ENCODE results near the gene ZMYM5. TPM values are rescaled to one million over a fixed set of nuclear protein-coding genes. Genes with fewer than 3 reads are reported as not detected.
A peak's percentile ranks its signal among the peaks of the same experiment; 100 is the strongest.

The ZMYM5 gene
- total and polyA plus RNA-seq, 2 of the 8 experiments (the other 6 are each of a cell fraction or from before 2014, with no cell fraction given): 4.9 to 7.9 TPM

GRCh38 chr13:19861762-19862161 is 1.7 kb downstream of the ZMYM5 start:
- Histone ChIP-seq H3K79me1 (ENCODE audit: low read depth, low read length) (no peaks in the 10 kb centered on the region; the same call in 1 of the 2 replicates), H3K9me3 (ENCODE audit: insufficient read depth in 2 of 2, low read depth in 1 of 2, low read length in 1 of 2) (no peaks in the 10 kb centered on the region), H2BK120ac (replicated peaks; ENCODE audit: low read depth, low read length) (no peak overlapping the region), H2BK15ac (ENCODE audit: low read length) (no peak overlapping the region), H3K23ac (ENCODE audit: insufficient read length) (no peak overlapping the region), H3K56ac (replicated peaks; ENCODE audit: insufficient read length, low read depth, low read length) (no peak overlapping the region), H4K5ac (ENCODE audit: insufficient read length, low read depth, low read length) (no peak overlapping the region), H2AFZ (ENCODE audit: low read length) (no peak overlapping the region), H4K91ac (replicated peaks; ENCODE audit: insufficient read length, low read length) (no peak overlapping the region), H3K27me3 (replicated peaks in 1 of 4; ENCODE audit: control insufficient read depth in 3 of 4, extremely low read depth in 1 of 4, insufficient read depth in 3 of 4, low read length in 3 of 4) (no peaks in the 10 kb centered on the region), H3K4me3 (ENCODE audit: extremely low read depth in 1 of 4, insufficient read depth in 2 of 4, low read depth in 3 of 4, low read length in 4 of 4) (peak overlapping the region in 3 of 4 experiments; percentile 72 to 89 (median 82); a peak in 5 of 8 replicates), H3K4me1 (replicated peaks in 1 of 4; ENCODE audit: control insufficient read depth in 3 of 4, insufficient read depth in 4 of 4, low read length in 3 of 4) (0 out of 7 replicates have a peak, but pooled peaks cover 0 to 2% (median 0%) of the 10 kb centered on the region in 4 experiments), H2BK5ac (ENCODE audit: low read depth, low read length) (no peak overlapping the region), H3K79me2 (ENCODE audit: control insufficient read depth in 1 of 2, insufficient read depth in 2 of 2, low read length in 2 of 2) (peaks cover 5 to 38% of the 10 kb centered on the region in 2 experiments), H3K4me2 (ENCODE audit: insufficient read depth in 1 of 2, low read depth in 2 of 2, low read length in 2 of 2) (peak overlapping the region; percentile 90 to 98), H3K4ac (replicated peaks; ENCODE audit: insufficient read length, low read depth, low read length) (no peak overlapping the region), H3K36me3 (ENCODE audit: control insufficient read depth in 2 of 4, insufficient read depth in 4 of 4, low read length in 3 of 4) (peaks cover 0 to 10% (median 0%) of the 10 kb centered on the region in 4 experiments; a peak in 2 of 8 replicates), H3K14ac (ENCODE audit: insufficient read length) (no peak overlapping the region), H3K9ac (replicated peaks in 1 of 4; ENCODE audit: extremely low read depth in 1 of 4, low read depth in 3 of 4, low read length in 3 of 4) (no peak overlapping the region; a peak in 1 of 7 replicates), H3K18ac (ENCODE audit: extremely low read depth, low read length) (no peak overlapping the region), H4K8ac (ENCODE audit: extremely low read depth, insufficient read depth, low read length) (no peak overlapping the region), H2BK20ac (ENCODE audit: low read length) (no peak overlapping the region), H3K23me2 (ENCODE audit: low read depth, low read length) (peaks cover 1% of the 10 kb centered on the region; the same call in 1 of the 2 replicates), H4K20me1 (replicated peaks in 1 of 2; ENCODE audit: control insufficient read depth in 1 of 2, insufficient read depth in 2 of 2, low read length in 2 of 2) (no peaks in the 10 kb centered on the region), H3K27ac (ENCODE audit: low read depth, low read length) (no peak overlapping the region), H2AK5ac (ENCODE audit: low read depth, low read length) (no peak overlapping the region), H2BK12ac (ENCODE audit: low read depth, low read length) (no peak overlapping the region)
- CTCF ChIA-PET (ENCODE audit: partially characterized antibody): interaction anchor here (0.5 kb wide), 1 partner anchor 179 kb away, joined by 4 read pairs; no protein-coding TSS in a partner anchor
- TF ChIP-seq ZNF274 (IDR thresholded peaks at IDR 0.05; ENCODE audit: borderline replicate concordance, extremely low read depth, low read length) (no peak), KDM5A (IDR thresholded peaks at IDR 0.05; ENCODE audit: low read length) (no peak), CHD1 (IDR thresholded peaks at IDR 0.05; ENCODE audit: low read depth, low read length) (no peak), RNF2 (IDR thresholded peaks at IDR 0.05; ENCODE audit: borderline replicate concordance, low read depth, low read length, missing control alignments, poor library complexity, severe bottlenecking) (no peak), RBBP5 (IDR thresholded peaks at IDR 0.05; ENCODE audit: borderline replicate concordance, low read depth, low read length) (no peak), SP1 (IDR thresholded peaks at IDR 0.05; ENCODE audit: low read depth, low read length) (no peak), GABPA (IDR thresholded peaks at IDR 0.05; ENCODE audit: borderline replicate concordance, insufficient read depth, low read length) (no peak), TAF1 (IDR thresholded peaks at IDR 0.05; ENCODE audit: low read depth, low read length) (no peak), CEBPB (IDR thresholded peaks at IDR 0.05; ENCODE audit: low read depth, low read length) (no peak), TAF7 (optimal IDR thresholded peaks at IDR 0.05; ENCODE audit: borderline replicate concordance, low read depth, low read length) (no peak), BRCA1 (IDR thresholded peaks at IDR 0.05; ENCODE audit: low read depth, low read length) (no peak), POLR2AphosphoS5 (IDR thresholded peaks at IDR 0.05; ENCODE audit: low read depth, low read length) (no peak), MAFK (IDR thresholded peaks at IDR 0.05; ENCODE audit: low read depth, low read length) (no peak)
- FAIRE-seq: no peak
- 80% methylated on average over 4 of the region's 4 CpGs; no CpG with 5 or more reads in 1 of the 2 experiments for WGBS, 2 experiments (ENCODE audit: extremely low coverage in 1 of 2, insufficient coverage in 1 of 2, insufficient read length in 1 of 2, insufficient replicate concordance in 2 of 2, low coverage in 1 of 2, low lambda C conversion rate in 2 of 2, missing lambda C conversion rate in 1 of 2)
- POLR2A ChIA-PET (ENCODE audit: partially characterized antibody): interaction anchor here (1.1 to 1.3 kb wide), 4 partner anchors 16 to 193 kb away, joined by 3 to 6 read pairs (median 4); no protein-coding TSS in a partner anchor
- DNase-seq (ENCODE audit: low read depth in 1 of 2, low spot score in 2 of 2): no peak

Data from H1 (cell line).